HG03521 (cell line): ENCODE data around the gene RHBDD2.
A peak's percentile ranks its signal among the peaks of the same experiment; 100 is the strongest.
"Not testable (repeated sequence)": the region's sequence is repeated elsewhere in the genome, so short reads cannot be mapped to it uniquely, and the experiment has no call there.

Source experiments
- ATAC-seq: cut with Tn5 transposase; IDR thresholded peaks from one replicate; pipeline ENCODE4 v1.9.1; 2021; ENCODE audit warnings: mild to moderate bottlenecking, moderate library complexity; ENCODE audit not compliant: unreplicated experiment

Gene RHBDD2

DNA sequence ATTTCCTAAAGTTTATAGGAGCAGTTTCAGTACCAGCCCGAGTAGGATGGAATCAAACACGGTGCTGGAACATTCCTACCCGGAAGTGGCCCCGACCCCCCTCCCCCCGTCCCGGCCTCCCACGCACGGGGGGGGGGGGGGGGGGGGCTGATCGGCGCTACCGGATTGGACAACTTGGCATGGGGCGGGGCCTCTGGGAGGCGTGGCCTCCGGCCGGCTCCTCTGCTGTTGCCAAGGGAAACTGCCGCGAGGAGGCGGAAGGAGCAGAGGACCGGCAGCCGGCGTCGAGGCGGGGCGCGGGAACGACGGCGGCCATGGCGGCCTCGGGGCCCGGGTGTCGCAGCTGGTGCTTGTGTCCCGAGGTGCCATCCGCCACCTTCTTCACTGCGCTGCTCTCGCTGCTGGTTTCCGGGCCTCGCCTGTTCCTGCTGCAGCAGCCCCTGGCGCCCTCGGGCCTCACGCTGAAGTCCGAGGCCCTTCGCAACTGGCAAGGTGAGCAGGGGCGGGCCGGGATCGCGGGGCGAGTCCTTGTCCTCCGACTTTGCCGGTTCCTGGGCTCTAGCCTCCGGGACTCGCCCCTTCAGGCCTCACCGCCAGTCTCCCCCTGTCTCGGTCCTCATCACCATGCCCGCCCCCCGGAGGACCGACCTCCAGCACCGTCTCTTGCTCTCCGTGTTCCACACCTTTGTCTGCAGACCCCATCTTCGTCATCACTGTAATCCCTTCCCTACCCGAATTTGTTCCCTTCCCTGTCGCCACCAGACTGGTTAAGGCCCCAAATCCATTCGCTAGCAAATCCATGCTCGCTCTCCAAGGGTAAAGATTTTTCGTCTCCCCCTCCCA is at the start of gene RHBDD2:
TSS of gene RHBDD2 (plus strand) at position 266 of the 843 bp plus-strand sequence. CDS start at position 315, 49 bp downstream.
- peak; percentile 95 for ATAC-seq

DNA sequence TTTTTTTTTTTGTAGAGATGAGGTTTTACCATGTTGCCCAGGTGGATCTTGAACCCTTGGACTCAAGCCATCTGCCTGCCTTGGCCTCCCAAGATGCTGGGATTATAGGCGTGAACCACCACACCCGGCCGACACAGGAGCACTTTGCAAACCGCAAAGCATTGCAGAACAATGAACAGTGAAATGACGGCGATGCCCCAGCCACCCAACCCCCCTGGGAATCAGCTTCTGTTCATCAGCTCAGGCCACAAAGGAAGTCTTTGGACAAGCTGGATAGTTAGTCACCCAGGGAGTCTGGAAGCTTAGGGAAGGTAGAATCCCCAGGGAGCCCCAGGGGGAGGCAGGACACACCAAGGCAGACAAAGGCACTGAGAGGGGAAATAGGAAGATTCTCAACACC is 49.2 kb upstream of the RHBDD2 start:
- ATAC-seq = not testable (repeated sequence)

DNA sequence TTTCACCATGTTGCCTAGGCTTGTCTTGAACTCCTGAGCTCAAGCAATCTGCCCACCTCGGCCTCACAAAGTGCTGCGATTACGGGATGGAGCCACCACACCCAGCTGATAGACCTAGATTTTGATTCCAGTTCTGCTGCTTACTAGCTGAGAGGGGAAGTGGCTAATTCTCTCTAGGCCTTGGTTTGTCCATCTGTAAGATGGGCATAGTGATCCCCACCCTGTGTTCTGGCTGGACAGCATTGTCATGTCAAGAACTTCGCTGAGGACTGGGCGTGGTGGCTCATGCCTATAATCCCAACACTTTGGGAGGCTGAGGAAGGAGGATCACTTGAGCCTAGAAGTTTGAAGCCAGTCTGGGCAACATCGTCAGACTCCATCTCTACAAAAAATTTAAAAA is 47.9 kb upstream of the RHBDD2 start:
- no peak for ATAC-seq

DNA sequence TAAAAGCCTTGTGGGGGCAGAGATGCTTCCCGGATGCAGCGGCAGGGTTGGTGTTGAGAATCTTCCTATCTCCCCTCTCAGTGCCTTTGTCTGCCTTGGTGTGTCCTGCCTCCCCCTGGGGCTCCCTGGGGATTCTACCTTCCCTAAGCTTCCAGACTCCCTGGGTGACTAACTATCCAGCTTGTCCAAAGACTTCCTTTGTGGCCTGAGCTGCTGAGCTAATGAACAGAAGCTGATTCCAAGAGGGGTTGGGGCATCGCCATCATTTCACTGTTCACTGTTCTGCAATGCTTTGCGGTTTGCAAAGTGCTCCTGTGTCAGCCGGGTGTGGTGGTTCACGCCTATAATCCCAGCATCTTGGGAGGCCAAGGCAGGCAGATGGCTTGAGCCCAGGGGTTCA is 45.2 kb upstream of the RHBDD2 start:
- ATAC-seq = not testable (repeated sequence)

DNA sequence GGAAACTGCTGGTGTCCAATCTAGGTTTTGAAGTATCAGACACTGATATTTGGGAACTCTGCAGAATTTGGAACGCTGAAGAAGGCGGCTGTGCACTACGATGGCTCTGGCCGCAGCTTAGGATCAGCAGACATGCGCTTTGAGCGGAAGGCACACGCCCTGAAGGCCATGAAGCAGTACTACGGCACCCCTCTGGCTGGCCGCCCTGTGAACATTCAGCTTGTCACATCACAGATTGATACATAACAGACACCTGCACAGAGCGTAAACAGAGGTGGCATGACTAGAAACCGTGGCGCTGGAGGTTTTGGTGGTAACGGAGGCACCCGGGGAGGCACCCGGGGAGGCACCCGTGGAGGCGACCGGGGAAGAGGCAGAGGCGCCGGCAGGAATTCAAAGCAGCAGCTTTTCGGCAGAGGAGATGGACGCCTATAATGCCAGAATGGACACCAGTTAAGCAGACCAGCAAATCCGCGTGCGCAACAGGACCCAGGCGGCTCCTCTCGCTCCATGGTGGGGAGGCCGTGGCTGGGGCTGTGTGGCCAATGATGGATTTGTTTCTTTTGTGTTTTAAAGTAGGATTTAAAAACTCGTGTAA is 43.0 kb upstream of the RHBDD2 start:
- ATAC-seq = no peak

DNA sequence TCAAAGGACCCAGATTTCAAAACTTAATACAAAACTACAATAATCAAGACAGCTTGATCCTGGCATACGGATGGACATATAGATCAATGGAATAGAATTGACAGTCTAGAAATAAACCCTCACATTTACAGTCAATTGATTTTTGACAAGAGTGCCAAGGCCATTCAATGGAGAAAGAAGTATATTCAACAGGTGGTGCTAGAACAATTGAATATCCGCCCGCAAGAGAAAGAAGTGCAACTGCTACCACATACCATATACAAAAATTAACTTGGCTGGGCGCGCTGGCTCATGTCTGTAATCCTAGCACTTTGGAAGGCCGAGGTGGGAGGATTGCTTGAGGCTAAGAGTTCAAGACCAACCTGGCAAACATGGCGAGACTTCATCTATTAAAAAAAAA is 42.0 kb upstream of the RHBDD2 start:
- ATAC-seq = no peak

DNA sequence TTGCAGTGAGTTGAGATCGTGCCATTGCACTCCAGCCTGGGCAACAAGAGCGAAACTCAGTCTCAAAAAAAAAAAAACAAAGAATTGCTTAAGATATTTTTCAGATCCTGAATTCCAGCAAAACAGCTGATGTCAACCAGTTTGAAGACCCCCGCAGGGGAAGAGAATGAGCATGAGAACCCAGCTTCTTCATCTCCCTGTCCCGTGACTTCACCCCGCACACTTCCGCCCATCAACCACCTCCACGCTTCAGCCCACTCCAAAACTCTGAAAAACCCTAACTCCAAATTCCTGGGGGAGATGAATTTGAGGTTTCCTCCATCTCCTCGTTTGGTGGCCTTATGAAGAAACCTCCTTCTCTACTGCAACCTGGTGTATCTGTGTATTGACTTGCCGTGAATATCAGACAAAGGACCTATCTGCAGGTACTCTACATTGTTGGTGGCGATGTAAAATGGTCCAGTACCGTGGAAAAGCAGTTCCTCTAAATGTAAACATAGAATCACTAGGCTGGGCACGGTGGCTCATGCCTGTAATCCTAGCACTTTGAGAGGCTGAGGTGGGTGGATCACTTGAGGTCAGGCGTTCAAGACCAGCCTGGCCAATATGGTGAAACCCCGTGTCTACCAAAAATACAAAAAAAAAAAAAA is 40.4 kb upstream of the RHBDD2 start:
- not testable (repeated sequence) for ATAC-seq

DNA sequence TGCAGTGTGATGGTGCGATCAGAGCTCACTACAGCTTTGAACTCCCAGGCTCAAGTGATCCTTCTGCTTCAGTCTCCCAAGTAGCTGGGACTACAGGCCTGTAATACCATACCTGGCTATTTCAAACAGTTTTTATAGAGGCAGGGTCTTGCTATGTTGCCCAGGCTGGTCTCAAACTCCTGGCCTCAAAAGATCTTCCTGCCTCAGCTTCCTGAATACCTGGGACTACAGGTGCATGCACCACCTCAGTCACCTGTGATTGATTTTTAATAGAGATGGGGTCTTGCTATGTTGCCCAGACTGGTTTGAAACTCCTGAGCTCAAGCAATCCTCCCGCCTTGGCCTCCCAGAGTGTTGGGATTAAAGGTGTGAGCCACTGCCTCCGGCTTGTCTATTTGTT is 38.8 kb upstream of the RHBDD2 start:
- no peak for ATAC-seq

DNA sequence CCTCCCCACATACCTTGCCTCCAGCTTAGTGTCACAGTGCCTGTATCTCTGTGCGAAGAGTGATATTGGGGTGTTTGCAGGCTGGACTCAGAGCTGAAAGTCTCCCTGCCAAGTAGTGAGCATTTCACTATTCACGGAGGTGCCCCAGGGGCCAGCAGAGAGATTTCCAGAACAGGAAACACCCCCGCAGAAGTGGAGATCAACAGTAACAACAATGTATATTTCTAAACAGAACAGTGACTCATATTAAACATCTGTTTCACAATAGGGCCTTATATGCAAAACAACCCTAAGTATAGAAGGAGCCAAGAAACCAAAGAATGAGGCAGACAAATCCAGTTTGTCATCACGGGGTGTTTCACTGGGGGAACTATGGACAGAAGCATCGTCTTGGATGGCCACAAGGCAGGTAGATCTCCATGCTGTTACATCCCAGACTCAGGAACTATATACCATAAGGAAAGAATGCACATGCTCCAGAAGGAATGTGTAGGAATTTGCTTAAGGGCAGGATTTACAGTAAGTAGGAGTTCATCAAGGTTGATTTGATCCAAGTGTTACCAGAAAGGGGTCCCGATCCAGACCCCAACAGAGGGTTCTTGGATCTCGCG is 35.9 kb upstream of the RHBDD2 start:
- ATAC-seq = peak; percentile 83

DNA sequence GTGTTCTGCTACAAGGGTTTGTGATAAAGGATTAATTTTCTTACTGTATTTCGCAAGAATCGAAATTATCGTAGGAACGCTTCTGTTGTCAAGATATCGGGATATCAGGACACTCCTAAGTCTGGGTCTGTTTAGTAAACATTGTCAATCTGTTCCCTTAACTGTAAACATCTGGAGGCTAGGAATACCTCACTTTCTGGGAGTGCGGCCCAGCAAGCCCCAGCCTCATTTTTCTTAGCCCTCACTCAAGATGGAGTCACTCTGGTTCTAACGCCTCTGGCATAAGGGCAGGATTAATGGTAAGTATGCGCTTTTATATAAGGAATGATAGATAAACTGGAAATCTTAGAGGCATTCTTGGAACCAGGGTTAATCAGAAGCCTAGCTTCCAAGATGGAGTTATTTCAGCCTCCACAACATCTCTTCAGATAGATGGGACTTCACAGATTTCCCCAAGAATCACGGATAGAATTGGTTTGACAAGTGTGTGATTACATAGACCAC is 35.2 kb upstream of the RHBDD2 start:
- no peak for ATAC-seq

DNA sequence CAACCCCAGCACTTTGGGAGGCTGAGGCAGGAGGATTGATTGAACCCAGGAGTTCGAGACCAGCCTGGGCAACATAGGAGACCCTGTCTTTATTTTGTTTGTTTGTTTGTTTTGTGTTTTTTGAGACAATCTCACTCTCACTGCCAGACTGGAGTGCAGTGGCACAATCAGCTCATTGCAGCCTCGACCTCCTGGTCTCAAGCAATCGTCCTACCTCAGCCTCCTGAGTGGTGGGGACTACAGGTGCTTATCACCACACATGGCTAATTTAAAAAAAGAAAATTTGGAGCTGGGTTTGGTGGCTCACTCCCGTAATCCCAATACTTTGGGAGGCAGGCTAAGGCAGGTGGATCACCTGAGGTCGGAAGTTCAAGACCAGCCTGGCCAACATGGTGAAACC is 34.7 kb upstream of the RHBDD2 start:
- no peak for ATAC-seq

DNA sequence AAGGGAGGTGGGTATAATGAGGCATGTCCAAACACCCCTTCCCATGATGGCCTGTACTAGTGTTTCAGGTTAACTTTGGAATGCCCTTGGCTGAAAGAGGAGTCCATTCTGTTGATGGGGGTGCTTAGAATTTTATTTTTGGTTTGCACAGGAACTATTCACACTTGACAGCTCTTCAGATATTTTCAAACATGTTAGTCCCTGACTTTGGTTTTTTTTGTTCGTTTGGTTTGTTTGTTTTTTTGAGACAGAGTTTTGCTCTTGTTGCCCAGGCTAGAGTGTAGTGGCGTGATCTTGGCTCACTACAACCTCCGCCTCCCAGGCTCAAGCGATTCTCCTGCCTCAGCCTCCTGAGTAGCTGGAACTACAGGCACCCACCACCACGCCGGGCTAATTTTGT is 33.7 kb upstream of the RHBDD2 start:
- ATAC-seq = not testable (repeated sequence)

DNA sequence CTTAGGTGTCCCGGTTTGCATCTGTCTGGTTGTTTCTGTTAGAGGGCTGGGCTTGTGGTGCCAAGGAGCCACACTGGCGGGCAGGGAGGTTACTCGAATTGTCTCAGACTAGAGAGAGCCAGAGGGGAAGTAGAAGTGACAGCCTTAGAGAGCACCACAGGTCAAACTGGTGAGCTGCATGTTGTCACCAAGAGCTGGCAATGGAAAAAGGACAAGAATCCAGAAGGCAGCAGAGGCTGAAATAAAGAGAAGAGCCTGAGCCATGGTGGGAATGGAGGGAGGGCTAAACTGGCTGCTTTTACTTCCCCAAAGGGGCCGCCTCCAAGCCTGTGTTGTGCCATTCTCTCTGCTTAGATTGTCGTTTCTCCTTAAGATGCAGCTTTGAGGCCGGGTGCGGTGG is 31.1 kb upstream of the RHBDD2 start:
- no peak for ATAC-seq

DNA sequence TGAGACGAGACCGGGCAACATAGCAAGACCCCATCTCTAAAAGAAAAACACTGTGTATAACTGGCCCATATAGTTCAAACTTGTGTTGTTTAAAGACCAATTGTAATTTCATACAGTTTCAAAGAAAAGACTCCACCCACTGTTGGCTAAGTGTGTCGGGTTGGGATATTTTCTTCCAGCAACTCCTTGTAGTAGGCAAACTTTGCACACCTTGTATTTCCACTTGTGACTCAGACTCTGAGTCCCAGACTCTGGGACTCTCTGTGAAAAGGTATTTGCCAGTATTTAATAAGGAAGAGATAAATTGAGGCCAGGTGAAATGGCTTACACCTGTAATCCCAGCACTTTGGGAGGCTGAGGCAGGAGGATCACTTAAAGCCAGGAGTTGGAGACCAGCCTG is 29.3 kb upstream of the RHBDD2 start:
- ATAC-seq = no peak

DNA sequence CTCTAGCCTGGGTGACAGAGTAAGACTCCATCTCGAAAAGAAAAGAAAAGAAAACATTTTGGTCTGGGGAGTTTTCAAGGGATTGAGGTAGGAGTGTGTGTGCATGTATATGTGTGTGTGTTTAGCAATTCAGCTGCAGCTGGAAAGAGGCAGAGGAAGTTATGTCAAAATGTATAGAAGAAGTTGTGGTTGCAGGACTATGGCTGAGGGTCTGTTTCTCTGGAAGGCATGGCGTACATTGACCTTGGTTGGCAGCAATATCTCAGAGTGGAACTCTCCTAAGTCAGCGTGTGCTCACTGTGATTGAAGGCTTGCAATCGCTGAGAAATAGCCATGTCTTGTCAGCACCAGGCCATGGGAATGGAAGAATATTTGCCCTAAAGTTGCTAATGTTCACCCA is 28.6 kb upstream of the RHBDD2 start:
- no peak for ATAC-seq

DNA sequence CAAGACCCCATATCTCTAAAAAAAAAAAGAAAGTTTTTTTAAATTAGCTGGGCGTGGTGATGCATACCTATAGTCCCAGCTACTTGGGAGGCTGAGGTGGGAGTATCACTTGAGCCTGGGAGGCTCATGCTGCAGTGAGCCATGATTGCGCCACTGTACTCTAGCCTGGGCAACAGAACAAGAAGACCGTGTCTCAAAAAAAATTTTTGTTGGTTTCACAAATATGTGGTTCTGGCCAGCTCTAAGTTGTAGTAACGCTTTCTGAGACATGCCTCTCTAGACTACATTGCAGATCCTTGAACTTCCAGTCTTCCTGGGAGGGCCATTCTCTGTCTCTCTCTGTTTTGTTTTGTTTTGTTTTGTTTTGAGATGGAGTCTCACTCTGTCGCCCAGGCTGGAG is 24.6 kb upstream of the RHBDD2 start:
- no peak for ATAC-seq

DNA sequence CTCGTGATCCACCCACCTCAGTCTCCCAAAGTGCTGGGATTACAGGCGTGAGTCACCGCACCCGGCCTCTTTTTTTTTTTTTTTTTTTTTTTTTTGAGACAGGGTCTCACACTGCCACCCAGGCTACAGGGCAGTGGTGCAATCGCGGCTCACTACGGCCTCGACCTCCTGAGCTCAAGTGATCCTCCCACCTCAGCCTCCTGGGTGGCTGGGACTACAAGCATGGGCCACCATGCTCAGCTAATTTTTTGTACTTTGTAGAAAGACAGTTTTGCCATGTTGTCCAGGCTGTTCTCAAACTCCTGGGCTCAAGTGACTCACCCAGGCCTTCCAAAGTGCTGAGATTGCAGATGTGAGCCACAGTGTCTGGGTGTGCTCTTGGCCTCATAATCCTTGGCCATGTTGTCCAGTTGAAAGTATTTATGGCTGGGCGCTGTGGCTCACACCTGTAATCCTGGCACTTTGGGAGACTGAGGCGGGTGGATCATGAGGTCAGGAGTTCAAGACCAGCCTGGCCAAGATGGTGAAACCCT is 24.0 kb upstream of the RHBDD2 start:
- not testable (repeated sequence) for ATAC-seq

DNA sequence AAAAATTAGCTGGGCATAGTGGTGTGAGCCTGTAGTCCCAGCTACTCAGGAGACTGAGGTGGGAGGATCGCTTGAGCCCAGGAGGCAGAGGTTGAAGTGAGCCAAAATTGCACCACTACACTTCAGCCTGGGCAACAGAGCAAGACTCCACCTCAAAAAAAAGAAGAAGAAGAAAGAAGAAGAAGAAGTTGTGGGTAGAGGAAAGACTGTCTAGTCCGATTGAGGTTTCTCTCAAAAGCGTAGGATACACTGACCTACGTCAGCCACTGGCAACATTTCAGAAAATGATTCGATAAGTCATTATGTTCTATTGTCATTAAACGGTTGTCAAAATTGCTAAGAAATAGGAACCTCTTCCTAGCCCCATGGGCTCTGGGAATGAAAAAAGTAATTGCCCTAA is 22.3 kb upstream of the RHBDD2 start:
- no peak for ATAC-seq

DNA sequence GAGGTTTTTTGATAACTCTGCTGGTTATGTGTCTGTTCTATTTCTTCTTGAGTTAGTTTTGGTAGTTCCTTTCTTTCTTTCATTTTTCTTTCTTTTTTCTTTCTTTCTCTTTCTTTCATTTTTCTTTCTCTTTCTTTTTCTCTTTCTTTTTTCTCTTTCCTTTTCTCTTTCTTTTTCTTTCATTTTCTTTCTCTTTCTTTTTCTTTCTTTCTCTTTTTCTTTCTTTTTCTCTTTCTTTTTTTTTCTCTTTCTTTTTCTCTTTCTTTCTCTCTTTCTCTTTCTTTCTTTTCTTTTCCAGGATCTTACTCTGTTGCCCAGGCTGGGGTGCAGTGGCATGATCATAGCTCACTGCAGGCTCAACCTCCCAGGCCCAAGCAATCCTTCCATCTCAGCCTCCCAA is 20.4 kb upstream of the RHBDD2 start:
- no peak for ATAC-seq

DNA sequence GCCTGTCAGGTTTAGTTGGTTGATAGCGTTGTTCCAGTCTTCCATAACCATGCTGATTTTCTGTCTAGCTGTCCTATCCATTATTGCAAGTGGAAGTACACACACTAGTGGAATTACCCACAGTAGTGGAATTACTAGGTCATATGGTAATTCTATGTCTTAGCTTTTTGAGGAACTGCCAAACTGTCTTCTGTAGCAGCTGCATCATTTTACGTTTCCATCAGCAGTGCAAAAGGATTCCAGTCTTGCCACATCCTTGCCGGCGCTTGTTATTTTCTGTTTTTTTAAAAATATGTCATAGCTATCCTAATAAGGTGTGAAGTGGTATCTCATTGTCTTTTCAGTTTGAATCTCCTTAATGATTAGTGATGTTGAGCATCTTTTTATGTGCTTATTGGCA is 17.2 kb upstream of the RHBDD2 start:
- no peak for ATAC-seq

DNA sequence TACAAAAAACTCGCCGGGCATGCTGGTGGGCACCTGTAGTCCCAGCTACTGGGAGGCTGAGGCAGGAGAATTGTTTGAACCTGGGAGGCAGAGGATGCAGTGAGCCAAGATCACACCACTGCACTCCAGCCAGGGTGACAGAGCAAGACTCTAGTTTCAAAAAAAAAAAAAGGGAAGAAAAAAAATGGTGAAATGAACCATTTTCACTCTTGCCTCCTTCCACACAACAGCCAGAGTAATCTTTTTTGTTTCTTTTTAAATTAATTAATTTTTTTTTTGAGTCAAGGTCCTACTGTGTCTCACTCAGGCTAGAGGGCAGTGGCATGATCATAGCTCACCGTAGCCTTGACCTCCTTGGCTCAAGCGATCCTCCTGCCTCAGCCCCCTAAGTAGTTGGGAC is 14.6 kb upstream of the RHBDD2 start:
- not testable (repeated sequence) for ATAC-seq
